ENCODE measurements around the gene DEAF1. TPM values are rescaled to one million over a fixed set of nuclear protein-coding genes. Genes with fewer than 3 reads are reported as not detected.
A peak's percentile ranks its signal among the peaks of the same experiment; 100 is the strongest.

DEAF1 gene
- total RNA-seq, 1 donor from 2014 or later: 60.5 TPM

DNA sequence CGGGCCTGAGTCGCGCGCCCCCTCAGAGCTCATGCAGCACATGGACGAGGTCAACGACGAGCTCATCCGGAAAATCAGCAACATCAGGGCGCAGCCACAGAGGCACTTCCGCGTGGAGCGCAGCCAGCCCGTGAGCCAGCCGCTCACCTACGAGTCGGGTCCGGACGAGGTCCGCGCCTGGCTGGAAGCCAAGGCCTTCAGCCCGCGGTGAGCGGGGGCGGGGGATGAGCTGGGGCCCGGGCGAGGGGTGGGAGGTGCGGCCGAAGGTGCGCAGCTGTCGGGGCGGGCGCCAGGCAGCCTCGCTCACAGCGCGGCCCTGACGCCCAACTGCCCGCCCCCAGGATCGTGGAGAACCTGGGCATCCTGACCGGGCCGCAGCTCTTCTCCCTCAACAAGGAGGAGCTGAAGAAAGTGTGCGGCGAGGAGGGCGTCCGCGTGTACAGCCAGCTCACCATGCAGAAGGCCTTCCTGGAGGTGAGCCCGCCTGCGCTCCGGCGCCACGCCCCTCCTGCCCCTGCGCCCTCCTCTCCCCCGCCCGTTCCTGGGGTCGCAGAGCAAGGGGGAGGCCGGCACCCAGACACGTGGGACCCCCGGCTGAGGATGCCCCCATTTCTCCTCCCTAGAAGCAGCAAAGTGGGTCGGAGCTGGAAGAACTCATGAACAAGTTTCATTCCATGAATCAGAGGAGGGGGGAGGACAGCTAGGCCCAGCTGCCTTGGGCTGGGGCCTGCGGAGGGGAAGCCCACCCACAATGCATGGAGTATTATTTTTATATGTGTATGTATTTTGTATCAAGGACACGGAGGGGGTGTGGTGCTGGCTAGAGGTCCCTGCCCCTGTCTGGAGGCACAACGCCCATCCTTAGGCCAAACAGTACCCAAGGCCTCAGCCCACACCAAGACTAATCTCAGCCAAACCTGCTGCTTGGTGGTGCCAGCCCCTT is 31.5 kb upstream of the DEAF1 start:
- intact Hi-C loops (cut with DNase I): loop anchor here (1.0 to 5.0 kb wide), 3 partner anchors 20 to 109 kb away; partner anchors contain the start of genes DEAF1, EPS8L2, IRF7 and TMEM80
- peaks cover 17 to 34% of the 10 kb centered on the region in 2 donors for H3K4me1 ChIP-seq

GRCh38 chr11:725624-726202 is 30.7 kb upstream of the DEAF1 start:
- no peaks in the 10 kb centered on the region for H3K9me3 ChIP-seq
- no peaks in the 10 kb centered on the region for H3K27me3 ChIP-seq
- H3K4me1 ChIP-seq: peaks cover 17 to 34% of the 10 kb centered on the region in 2 donors
- TF ChIP-seq, protein P1, sequence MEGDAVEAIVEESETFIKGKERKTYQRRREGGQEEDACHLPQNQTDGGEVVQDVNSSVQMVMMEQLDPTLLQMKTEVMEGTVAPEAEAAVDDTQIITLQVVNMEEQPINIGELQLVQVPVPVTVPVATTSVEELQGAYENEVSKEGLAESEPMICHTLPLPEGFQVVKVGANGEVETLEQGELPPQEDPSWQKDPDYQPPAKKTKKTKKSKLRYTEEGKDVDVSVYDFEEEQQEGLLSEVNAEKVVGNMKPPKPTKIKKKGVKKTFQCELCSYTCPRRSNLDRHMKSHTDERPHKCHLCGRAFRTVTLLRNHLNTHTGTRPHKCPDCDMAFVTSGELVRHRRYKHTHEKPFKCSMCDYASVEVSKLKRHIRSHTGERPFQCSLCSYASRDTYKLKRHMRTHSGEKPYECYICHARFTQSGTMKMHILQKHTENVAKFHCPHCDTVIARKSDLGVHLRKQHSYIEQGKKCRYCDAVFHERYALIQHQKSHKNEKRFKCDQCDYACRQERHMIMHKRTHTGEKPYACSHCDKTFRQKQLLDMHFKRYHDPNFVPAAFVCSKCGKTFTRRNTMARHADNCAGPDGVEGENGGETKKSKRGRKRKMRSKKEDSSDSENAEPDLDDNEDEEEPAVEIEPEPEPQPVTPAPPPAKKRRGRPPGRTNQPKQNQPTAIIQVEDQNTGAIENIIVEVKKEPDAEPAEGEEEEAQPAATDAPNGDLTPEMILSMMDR (IDR thresholded peaks at IDR 0.05): no peak
- H3K4me3 ChIP-seq: peak overlapping the region; percentile 34 to 37
- intact Hi-C loops (cut with DNase I): loop anchor here (5.0 kb wide), 1 partner anchor 108 kb away; the partner anchor contains the start of gene IRF7
- H3K27ac ChIP-seq: peak overlapping the region in 1 of 2 donors; percentile 95
- H3K36me3 ChIP-seq: peaks cover 3 to 10% of the 10 kb centered on the region in 2 donors
- no peak for DNase-seq (ENCODE audit: low spot score in 2 of 2)

More for the DNA sequence above, 31.5 kb upstream of the DEAF1 start:
- TF ChIP-seq, protein P1 (IDR thresholded peaks at IDR 0.05): no peak
- H3K4me3 ChIP-seq: peak overlapping the region; percentile 34 to 37
- peaks cover 1 to 10% of the 10 kb centered on the region in 2 donors for H3K36me3 ChIP-seq
- no peaks in the 10 kb centered on the region for H3K9me3 ChIP-seq
- H3K27ac ChIP-seq: peak overlapping the region; percentile 93 to 95
- no peaks in the 10 kb centered on the region for H3K27me3 ChIP-seq
- peak in 1 of 2 donors; percentile 80 for DNase-seq (ENCODE audit: low spot score in 2 of 2)

- H3K4me1 ChIP-seq: peaks cover 17 to 34% of the 10 kb centered on the region in 2 donors
- intact Hi-C loops (cut with DNase I): loop anchor here (5.0 kb wide), 1 partner anchor 108 kb away; the partner anchor contains the start of gene IRF7
Observed at GRCh38 chr11:724778-725386, 29.9 kb upstream of the DEAF1 start.

GRCh38 chr11:724049-724777 is 29.2 kb upstream of the DEAF1 start:
- TF ChIP-seq, protein P1 (IDR thresholded peaks at IDR 0.05): no peak
- H3K27me3 ChIP-seq: no peaks in the 10 kb centered on the region
- no peaks in the 10 kb centered on the region for H3K9me3 ChIP-seq
- peaks cover 17 to 34% of the 10 kb centered on the region in 2 donors for H3K4me1 ChIP-seq
- intact Hi-C loops (cut with DNase I): no loop called here
- no peak overlapping the region for H3K4me3 ChIP-seq
- no peak for DNase-seq (ENCODE audit: low spot score in 2 of 2)
- no peak overlapping the region for H3K27ac ChIP-seq
- H3K36me3 ChIP-seq: peaks cover 3 to 10% of the 10 kb centered on the region in 2 donors

More at GRCh38 chr11:724778-725386, 29.9 kb upstream of the DEAF1 start:
- Histone ChIP-seq H3K36me3 (peaks cover 3 to 10% of the 10 kb centered on the region in 2 donors), H3K27ac (no peak overlapping the region), H3K27me3 (no peaks in the 10 kb centered on the region), H3K4me3 (no peak overlapping the region), H3K9me3 (no peaks in the 10 kb centered on the region)
- TF ChIP-seq, protein P1 (IDR thresholded peaks at IDR 0.05): no peak
- no peak for DNase-seq (ENCODE audit: low spot score in 2 of 2)
